HG02623 (cell line): Measurements from ENCODE around the gene NT5DC4.

Experiments used
- ATAC-seq: cut with Tn5 transposase; IDR thresholded peaks from one replicate; pipeline ENCODE4 v1.9.1; 2021; ENCODE audit warnings: moderate library complexity; ENCODE audit not compliant: unreplicated experiment

NT5DC4 gene

GRCh38 chr2:112720785-112721184 is at the start of gene NT5DC4:
Gene NT5DC4, plus strand, starts transcription at chr2:112721020. Its CDS starts 60 bp downstream, at chr2:112721080.
- no peak for ATAC-seq

GRCh38 chr2:112671801-112672200 is 49.0 kb upstream of the NT5DC4 start:
- no peak for ATAC-seq

- ATAC-seq: no peak
Observed at GRCh38 chr2:112673008-112673407, 47.8 kb upstream of the NT5DC4 start.

GRCh38 chr2:112674229-112674628 is 46.6 kb upstream of the NT5DC4 start:
- no peak for ATAC-seq

- ATAC-seq: no peak
Observed at GRCh38 chr2:112679484-112679883, 41.3 kb upstream of the NT5DC4 start.

- ATAC-seq: no peak
Observed at GRCh38 chr2:112680666-112681101, 40.1 kb upstream of the NT5DC4 start.

- ATAC-seq: no peak
Observed at GRCh38 chr2:112682101-112682500, 38.7 kb upstream of the NT5DC4 start.

GRCh38 chr2:112683550-112684414 is 37.0 kb upstream of the NT5DC4 start:
- ATAC-seq: no peak

- ATAC-seq: no peak
Observed at GRCh38 chr2:112684415-112684775, 36.4 kb upstream of the NT5DC4 start.

- no peak for ATAC-seq
Observed at GRCh38 chr2:112685271-112685884, 35.4 kb upstream of the NT5DC4 start.

GRCh38 chr2:112686348-112687217 is 34.2 kb upstream of the NT5DC4 start:
- peak; percentile 44 for ATAC-seq

- no peak for ATAC-seq
Observed at GRCh38 chr2:112687522-112687921, 33.3 kb upstream of the NT5DC4 start.

GRCh38 chr2:112688086-112688880 is 32.5 kb upstream of the NT5DC4 start:
- ATAC-seq: no peak

- ATAC-seq: no peak
Observed at GRCh38 chr2:112690853-112691401, 29.9 kb upstream of the NT5DC4 start.

GRCh38 chr2:112691881-112692281 is 28.9 kb upstream of the NT5DC4 start:
- ATAC-seq: no peak

GRCh38 chr2:112692495-112692911 is 28.3 kb upstream of the NT5DC4 start:
- peak; percentile 84 for ATAC-seq

GRCh38 chr2:112692918-112693317 is 27.9 kb upstream of the NT5DC4 start:
- ATAC-seq: no peak

- ATAC-seq: no peak
Observed at GRCh38 chr2:112693596-112693995, 27.2 kb upstream of the NT5DC4 start.

GRCh38 chr2:112694182-112694581 is 26.6 kb upstream of the NT5DC4 start:
- ATAC-seq: no peak

GRCh38 chr2:112698834-112699515 is 21.8 kb upstream of the NT5DC4 start:
- ATAC-seq: no peak
